HG03469 (cell line): ENCODE data around the gene ASTN2.

ENCODE experiments used
- ATAC-seq: cut with Tn5 transposase; IDR thresholded peaks from one replicate; pipeline ENCODE4 v1.9.1; 2021; ENCODE audit warnings: mild to moderate bottlenecking, moderate library complexity, moderate number of reproducible peaks; ENCODE audit not compliant: unreplicated experiment

Gene ASTN2

GRCh38 chr9:116379821-116380220 lies 1035.0 kb downstream of the ASTN2 start:
- ATAC-seq: no peak

- ATAC-seq: no peak
These were observed 1036.0 kb downstream of the ASTN2 start for GRCh38 chr9:116378873-116379272.

GRCh38 chr9:116377179-116377798 lies 1037.6 kb downstream of the ASTN2 start:
- no peak for ATAC-seq
